A673 (cell line): Measurements from ENCODE around the gene RAX2. TPM values are rescaled to one million over a fixed set of nuclear protein-coding genes. Genes with fewer than 3 reads are reported as not detected.

Source experiments
- BruUV-seq: library from RNA; stranded (reverse); fragments of 400-500 nt; replicated peaks from 2 replicates; lab custom pipeline; 2021; lab: Mats Ljungman, UMichigan
- CTCF ChIA-PET: fragments of 300-600 bp; sonication (Branson Sonifier 250); formaldehyde crosslinking; loops from one replicate; lab custom pipeline; 2022; ENCODE audit warnings: antibody characterized with exemption; lab: Charles Lee
- POLR2A ChIA-PET: fragments of 300-600 bp; sonication (Branson Sonifier 250); formaldehyde crosslinking; loops from one replicate; lab custom pipeline; 2022; ENCODE audit warnings: antibody characterized with exemption; ENCODE audit not compliant: low non-redundant PET; lab: Charles Lee
- DNase-seq: peaks from one replicate; pipeline ENCODE4 v3.0.0-alpha.2; 2015; ENCODE audit warnings: low spot score
- H3K27ac ChIP-seq: fragments of 200-600 bp; sonication (generic); 2 replicates; pipeline ENCODE4 v1.5.1; 2016; ENCODE audit warnings: mixed run types, low read depth, mild to moderate bottlenecking, mixed read lengths, antibody characterized with exemption, low read length; ENCODE audit not compliant: poor library complexity, severe bottlenecking
- H3K27me3 ChIP-seq: fragments of 200-600 bp; sonication (generic); replicated peaks from 2 replicates; pipeline ENCODE4 v1.6.1; 2017; ENCODE audit warnings: mixed run types, low read depth, mild to moderate bottlenecking, mixed read lengths, antibody characterized with exemption, low read length; ENCODE audit not compliant: insufficient read depth, poor library complexity
- H3K36me3 ChIP-seq: fragments of 200-600 bp; sonication (generic); 2 replicates; pipeline ENCODE4 v1.6.1; 2016; ENCODE audit warnings: mixed run types, mild to moderate bottlenecking, mixed read lengths, antibody characterized with exemption, low read length; ENCODE audit not compliant: insufficient read depth, poor library complexity, severe bottlenecking
- H3K4me1 ChIP-seq: fragments of 200-600 bp; sonication (generic); 2 replicates; pipeline ENCODE4 v1.6.1; 2017; ENCODE audit warnings: mixed run types, mild to moderate bottlenecking, mixed read lengths, antibody characterized with exemption, low read length; ENCODE audit not compliant: insufficient read depth, poor library complexity, severe bottlenecking
- H3K4me3 ChIP-seq: fragments of 200-600 bp; sonication (generic); 2 replicates; pipeline ENCODE4 v1.5.1; 2016; ENCODE audit warnings: low read depth, mixed run types, mild to moderate bottlenecking, mixed read lengths, low read length; ENCODE audit not compliant: poor library complexity, severe bottlenecking
- H3K9me3 ChIP-seq: fragments of 200-600 bp; sonication (generic); 2 replicates; pipeline ENCODE4 v1.6.1; 2016; ENCODE audit warnings: mixed run types, low read depth, mild to moderate bottlenecking, mixed read lengths, antibody characterized with exemption, low read length; ENCODE audit not compliant: poor library complexity, severe bottlenecking
- EZH2 ChIP-seq: fragments of 200-600 bp; sonication (generic); IDR thresholded peaks from 2 replicates; pipeline ENCODE4 v1.6.1; 2017; ENCODE audit warnings: borderline replicate concordance, low read depth, mild to moderate bottlenecking, mixed read lengths, antibody characterized with exemption, low read length; ENCODE audit not compliant: poor library complexity, severe bottlenecking
- intact Hi-C: fragments of 100-400 bp; cut with micrococcal nuclease; formaldehyde crosslinking; loops from one replicate; pipeline ENCODE4 v1.10.0; 2022; ENCODE audit not compliant: unreplicated experiment
- total RNA-seq: library from RNA; stranded (reverse); gene quantifications from 2 replicates; pipeline ENCODE4 v1.2.3, GENCODE V29; 2021
- TF ChIP-seq, protein P1 (sequence below): fragments of 300-800, 200-600 bp; sonication (generic); conservative IDR thresholded peaks from 2 replicates; pipeline ENCODE4 v1.5.1; 2017; ENCODE audit warnings: low read depth, mild to moderate bottlenecking, antibody characterized with exemption, low read length, moderate library complexity, mixed read lengths

The RAX2 gene
- total RNA-seq, 1 experiment from 2014 or later, result not detected

DNA sequence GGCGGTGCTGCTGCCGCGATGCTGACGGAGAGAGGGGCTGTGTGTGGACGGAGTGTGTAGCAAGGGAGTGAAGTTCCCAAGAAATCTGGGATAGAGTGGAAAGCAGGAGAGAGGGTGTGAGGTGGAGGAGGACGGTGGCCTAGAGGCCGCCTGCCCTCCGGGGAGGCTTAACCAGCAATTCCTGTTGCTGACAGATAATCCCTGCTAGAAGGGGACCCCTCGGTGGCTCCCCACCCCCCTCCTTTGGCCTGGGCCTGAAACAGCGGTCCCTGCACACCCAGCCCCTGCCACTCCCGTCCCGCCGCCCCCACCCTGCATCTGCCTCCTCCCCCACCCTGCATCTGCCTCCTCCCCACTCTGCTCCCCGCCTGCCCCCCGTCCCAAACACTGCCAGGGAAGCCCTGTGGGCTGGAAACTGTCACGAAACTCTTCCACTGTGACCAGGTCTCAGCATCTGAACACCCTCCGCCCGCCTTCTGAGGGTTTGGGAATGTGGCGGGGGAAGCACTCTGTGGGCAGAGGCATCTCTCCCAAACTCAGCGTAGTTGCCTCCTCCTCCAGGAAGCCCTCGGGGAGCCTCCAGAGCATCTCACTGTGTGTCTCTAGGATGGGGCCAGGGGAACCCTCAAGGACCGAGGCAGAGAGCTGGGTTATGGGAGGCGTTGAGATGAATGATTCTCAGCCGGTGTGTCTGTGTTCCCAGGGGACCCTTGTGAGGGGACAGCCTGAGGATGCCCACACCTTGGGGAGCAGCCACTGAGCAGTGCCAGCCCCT lies 31.3 kb upstream of the RAX2 start:
- no peak overlapping the region for H3K27ac ChIP-seq
- peaks cover 6% of the 10 kb centered on the region for H3K4me1 ChIP-seq
- no peaks in the 10 kb centered on the region for H3K36me3 ChIP-seq
- H3K27me3 ChIP-seq, result peaks cover 18% of the 10 kb centered on the region
- BruUV-seq, result no TSS peak
- TF ChIP-seq, protein P1, sequence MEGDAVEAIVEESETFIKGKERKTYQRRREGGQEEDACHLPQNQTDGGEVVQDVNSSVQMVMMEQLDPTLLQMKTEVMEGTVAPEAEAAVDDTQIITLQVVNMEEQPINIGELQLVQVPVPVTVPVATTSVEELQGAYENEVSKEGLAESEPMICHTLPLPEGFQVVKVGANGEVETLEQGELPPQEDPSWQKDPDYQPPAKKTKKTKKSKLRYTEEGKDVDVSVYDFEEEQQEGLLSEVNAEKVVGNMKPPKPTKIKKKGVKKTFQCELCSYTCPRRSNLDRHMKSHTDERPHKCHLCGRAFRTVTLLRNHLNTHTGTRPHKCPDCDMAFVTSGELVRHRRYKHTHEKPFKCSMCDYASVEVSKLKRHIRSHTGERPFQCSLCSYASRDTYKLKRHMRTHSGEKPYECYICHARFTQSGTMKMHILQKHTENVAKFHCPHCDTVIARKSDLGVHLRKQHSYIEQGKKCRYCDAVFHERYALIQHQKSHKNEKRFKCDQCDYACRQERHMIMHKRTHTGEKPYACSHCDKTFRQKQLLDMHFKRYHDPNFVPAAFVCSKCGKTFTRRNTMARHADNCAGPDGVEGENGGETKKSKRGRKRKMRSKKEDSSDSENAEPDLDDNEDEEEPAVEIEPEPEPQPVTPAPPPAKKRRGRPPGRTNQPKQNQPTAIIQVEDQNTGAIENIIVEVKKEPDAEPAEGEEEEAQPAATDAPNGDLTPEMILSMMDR, result no peak
- DNase-seq, result no peak
- ChIA-PET POLR2A (no interaction called here), CTCF (no interaction called here)
- intact Hi-C loops, result no loop called here
- no peak overlapping the region for H3K4me3 ChIP-seq
- no peaks in the 10 kb centered on the region for H3K9me3 ChIP-seq

DNA sequence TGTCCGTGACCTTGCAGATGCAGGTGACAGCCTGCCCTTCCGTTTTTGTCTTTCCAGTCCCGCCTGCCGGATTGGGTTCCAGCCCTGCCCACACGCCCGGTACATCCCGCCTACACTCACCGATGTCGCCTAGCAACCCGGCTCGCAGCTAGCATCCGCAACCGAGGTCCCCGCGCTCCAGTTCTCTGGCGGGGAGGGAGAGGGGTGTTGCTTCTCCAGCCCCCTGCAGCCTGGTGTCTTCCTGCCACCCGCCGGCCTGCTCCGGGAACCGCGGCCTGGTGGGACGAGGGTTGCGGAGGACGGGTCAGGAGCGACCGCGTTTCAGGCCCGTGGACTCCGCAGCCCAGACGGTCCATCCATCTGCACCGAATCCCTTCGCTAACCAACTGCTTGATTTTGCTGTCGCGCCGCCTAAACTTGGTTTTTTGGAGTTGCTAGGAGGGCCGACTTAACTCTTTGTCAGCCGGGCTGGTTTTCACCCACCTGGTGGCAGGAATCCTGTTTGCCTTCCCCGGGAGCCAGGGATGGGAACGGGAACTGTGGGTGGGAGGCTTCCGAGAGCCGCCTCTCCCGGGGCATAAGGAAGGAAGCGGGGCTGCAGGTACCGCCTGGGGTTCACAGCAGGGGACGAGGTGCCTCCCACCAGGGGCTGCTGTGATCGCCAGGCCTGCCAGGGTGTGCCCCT lies 29.5 kb upstream of the RAX2 start:
- H3K36me3 ChIP-seq, result no peaks in the 10 kb centered on the region
- H3K27me3 ChIP-seq, result peaks cover 18% of the 10 kb centered on the region
- H3K4me3 ChIP-seq, result no peak overlapping the region
- DNase-seq, result no peak
- intact Hi-C loops, result no loop called here
- H3K4me1 ChIP-seq, result peaks cover 6% of the 10 kb centered on the region
- CTCF ChIA-PET, result no interaction called here
- H3K27ac ChIP-seq, result no peak overlapping the region
- BruUV-seq, result no TSS peak
- no peaks in the 10 kb centered on the region for H3K9me3 ChIP-seq
- TF ChIP-seq EZH2, result peak; percentile 76
- TF ChIP-seq, protein P1, result no peak
- POLR2A ChIA-PET, result no interaction called here

DNA sequence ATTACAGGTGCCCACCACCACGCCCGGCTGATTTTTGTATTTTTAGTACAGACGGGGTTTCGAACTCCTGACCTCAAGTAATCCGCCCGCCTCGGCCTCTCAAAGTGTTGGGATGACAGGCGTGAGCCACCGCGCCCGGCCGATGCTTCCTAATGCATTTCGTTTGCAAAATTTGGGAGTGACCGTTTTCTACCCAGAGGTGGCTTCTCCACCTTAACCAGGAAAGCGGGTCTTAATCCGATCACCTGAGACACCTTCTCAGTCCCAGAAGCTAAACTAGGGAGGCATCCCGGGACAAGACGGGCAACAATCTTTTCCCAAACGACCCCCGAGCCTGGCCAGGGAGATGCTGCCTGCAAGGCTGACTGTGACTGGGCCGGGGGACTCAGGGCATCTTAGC lies 29.0 kb upstream of the RAX2 start:
- Histone ChIP-seq H3K4me3 (no peak overlapping the region), H3K9me3 (no peaks in the 10 kb centered on the region), H3K36me3 (no peaks in the 10 kb centered on the region), H3K27ac (no peak overlapping the region), H3K4me1 (peaks cover 6% of the 10 kb centered on the region), H3K27me3 (peaks cover 18% of the 10 kb centered on the region)
- TF ChIP-seq EZH2, result no peak
- TF ChIP-seq, protein P1, result no peak
- ChIA-PET CTCF (no interaction called here), POLR2A (no interaction called here)
- intact Hi-C loops, result no loop called here
- DNase-seq, result no peak
- BruUV-seq, result no TSS peak
